Lower leg skin (tissue), 4 donors: ENCODE measurements around the gene SPEM3. TPM values are rescaled to one million over a fixed set of nuclear protein-coding genes. Genes with fewer than 3 reads are reported as not detected.

Experiments used
- DNase-seq, 2 donors: peaks; one replicate each; pipeline ENCODE4 v3.0.0-alpha.2; 2019; ENCODE audit warnings: low spot score in 2 of 2
- H3K4me3 ChIP-seq: fragments of 200-600 bp; sonication (generic); 2 replicates; pipeline ENCODE4 v1.5.1; 2017; ENCODE audit warnings: mild to moderate bottlenecking, low read depth; ENCODE audit not compliant: poor library complexity, severe bottlenecking
- POLR2A ChIP-seq, 2 donors: fragments of 450-650 bp; IDR thresholded peaks; one replicate each; pipeline ENCODE4 v1.6.1; 2016 to 2017; ENCODE audit warnings: antibody characterized with exemption in 2 of 2, mild to moderate bottlenecking in 1 of 2, moderate library complexity in 1 of 2
- WGBS, 2 donors: methylation state at CpG; one replicate each; pipeline ENCODE4 v1.1.5; 2018; 5-methylcytosine and 5-hydroxymethylcytosine counted together
- intact Hi-C: fragments of 100-400 bp; cut with DNase I; formaldehyde crosslinking; loops from one replicate; pipeline ENCODE4 v1.15.0; 2023; ENCODE audit warnings: low total_unique reads
- total RNA-seq, 4 donors: library from RNA; depleted of rRNA; stranded (reverse); fragments of >200 nt; gene quantifications; one replicate each; pipeline ENCODE4 v1.1.0, GENCODE V29; 2016
- TF ChIP-seq, protein P1 (sequence below), 3 donors: fragments of 450-650 bp; IDR thresholded peaks; one replicate each; pipeline ENCODE4 v1.5.1; 2016; ENCODE audit warnings: antibody characterized with exemption in 3 of 3, mild to moderate bottlenecking in 3 of 3, moderate library complexity in 2 of 3

Gene SPEM3
- total RNA-seq, 4 donors from 2014 or later = not detected

DNA sequence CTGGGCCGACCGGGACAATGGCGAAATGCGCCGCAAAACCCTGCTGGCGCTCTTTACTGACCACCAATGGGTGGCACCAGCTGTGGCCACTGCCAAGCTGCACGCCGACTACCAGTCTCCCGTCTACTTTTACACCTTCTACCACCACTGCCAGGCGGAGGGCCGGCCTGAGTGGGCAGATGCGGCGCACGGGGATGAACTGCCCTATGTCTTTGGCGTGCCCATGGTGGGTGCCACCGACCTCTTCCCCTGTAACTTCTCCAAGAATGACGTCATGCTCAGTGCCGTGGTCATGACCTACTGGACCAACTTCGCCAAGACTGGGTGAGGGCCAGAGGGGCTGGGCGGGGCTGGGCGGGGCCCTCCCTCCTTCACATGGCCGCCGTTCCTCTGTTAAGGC is 12.9 kb upstream of the SPEM3 start:
- intact Hi-C loops = no loop called here
- no peak overlapping the region for H3K4me3 ChIP-seq
- DNase-seq = no peak
- TF ChIP-seq, protein P1, sequence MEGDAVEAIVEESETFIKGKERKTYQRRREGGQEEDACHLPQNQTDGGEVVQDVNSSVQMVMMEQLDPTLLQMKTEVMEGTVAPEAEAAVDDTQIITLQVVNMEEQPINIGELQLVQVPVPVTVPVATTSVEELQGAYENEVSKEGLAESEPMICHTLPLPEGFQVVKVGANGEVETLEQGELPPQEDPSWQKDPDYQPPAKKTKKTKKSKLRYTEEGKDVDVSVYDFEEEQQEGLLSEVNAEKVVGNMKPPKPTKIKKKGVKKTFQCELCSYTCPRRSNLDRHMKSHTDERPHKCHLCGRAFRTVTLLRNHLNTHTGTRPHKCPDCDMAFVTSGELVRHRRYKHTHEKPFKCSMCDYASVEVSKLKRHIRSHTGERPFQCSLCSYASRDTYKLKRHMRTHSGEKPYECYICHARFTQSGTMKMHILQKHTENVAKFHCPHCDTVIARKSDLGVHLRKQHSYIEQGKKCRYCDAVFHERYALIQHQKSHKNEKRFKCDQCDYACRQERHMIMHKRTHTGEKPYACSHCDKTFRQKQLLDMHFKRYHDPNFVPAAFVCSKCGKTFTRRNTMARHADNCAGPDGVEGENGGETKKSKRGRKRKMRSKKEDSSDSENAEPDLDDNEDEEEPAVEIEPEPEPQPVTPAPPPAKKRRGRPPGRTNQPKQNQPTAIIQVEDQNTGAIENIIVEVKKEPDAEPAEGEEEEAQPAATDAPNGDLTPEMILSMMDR (IDR thresholded peaks at IDR 0.05) = no peak
- TF ChIP-seq POLR2A (IDR thresholded peaks at IDR 0.05) = no peak
- 83 to 84% methylated on average over 23 of the region's 23 CpGs for WGBS, 2 donors

DNA sequence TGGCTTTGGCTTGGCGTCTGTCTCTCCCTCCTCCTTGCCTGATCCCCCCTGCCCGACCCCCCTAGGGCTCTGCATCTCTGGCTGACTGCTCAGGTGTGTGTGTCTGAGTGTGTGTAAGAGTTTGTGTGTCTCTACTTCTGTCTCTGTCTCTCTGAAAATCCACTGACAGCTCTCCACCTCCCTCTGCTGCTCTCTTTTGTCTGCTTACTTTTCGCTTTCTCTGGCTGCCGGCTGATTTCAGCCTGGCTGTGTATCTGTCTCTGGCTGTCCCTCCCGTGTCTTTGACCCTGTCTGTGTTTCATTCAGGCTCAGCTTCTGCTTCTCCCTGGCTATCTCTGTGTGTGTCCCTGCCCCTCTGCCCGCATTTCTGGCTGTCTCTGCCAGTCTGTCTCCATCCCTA is 12.3 kb upstream of the SPEM3 start:
- 76 to 81% methylated on average over 6 of the region's 6 CpGs for WGBS, 2 donors
- TF ChIP-seq, protein P1 (IDR thresholded peaks at IDR 0.05) = no peak
- no peak for TF ChIP-seq POLR2A (IDR thresholded peaks at IDR 0.05)
- H3K4me3 ChIP-seq = no peak overlapping the region
- intact Hi-C loops = no loop called here
- DNase-seq = no peak

DNA sequence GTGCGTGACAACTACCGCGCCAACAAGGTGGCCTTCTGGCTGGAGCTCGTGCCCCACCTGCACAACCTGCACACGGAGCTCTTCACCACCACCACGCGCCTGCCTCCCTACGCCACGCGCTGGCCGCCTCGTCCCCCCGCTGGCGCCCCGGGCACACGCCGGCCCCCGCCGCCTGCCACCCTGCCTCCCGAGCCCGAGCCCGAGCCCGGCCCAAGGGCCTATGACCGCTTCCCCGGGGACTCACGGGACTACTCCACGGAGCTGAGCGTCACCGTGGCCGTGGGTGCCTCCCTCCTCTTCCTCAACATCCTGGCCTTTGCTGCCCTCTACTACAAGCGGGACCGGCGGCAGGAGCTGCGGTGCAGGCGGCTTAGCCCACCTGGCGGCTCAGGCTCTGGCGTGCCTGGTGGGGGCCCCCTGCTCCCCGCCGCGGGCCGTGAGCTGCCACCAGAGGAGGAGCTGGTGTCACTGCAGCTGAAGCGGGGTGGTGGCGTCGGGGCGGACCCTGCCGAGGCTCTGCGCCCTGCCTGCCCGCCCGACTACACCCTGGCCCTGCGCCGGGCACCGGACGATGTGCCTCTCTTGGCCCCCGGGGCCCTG is 11.5 kb upstream of the SPEM3 start:
- WGBS, 2 donors = 93 to 95% methylated on average over 46 to 54 of the region's 54 CpGs
- TF ChIP-seq, protein P1 (IDR thresholded peaks at IDR 0.05) = no peak
- no peak for TF ChIP-seq POLR2A (IDR thresholded peaks at IDR 0.05)
- no peak overlapping the region for H3K4me3 ChIP-seq
- no peak for DNase-seq
- intact Hi-C loops = no loop called here

DNA sequence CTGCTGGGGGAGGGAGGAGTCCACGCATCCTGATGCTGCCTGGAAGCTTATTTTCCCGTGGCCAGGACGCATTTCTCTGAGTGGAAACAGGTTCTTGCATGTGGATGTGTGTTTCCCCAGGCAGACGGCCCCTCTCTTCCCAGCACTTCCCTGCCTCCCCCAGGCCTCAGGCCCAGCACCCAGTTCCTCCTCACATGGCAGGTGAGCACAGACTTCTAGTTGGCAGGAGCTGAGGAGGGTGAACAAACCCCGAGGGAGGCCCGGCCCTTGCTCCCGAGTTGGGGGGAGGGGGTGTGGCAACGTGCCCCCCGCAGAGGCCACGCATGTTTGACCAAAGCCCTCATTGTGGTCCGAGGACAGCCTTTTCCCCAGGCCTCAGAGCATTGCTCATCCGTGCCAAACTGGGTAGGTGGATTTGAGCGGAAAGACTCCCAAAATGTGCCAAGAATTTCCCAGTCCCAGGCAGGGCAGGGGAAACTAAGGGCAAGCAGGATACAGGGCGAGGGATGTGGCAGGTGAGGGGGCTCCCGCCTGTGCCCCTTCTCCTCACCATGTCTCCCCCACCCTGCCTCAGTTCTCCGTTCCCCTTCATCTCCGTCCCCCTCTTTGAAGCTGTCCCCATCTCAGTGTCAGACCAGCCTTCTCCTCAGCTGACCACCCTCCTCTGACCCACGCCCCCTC is 10.0 kb upstream of the SPEM3 start:
- WGBS, 2 donors = 71 to 72% methylated on average over 13 to 18 of the region's 18 CpGs
- intact Hi-C loops = no loop called here
- no peak for DNase-seq

DNA sequence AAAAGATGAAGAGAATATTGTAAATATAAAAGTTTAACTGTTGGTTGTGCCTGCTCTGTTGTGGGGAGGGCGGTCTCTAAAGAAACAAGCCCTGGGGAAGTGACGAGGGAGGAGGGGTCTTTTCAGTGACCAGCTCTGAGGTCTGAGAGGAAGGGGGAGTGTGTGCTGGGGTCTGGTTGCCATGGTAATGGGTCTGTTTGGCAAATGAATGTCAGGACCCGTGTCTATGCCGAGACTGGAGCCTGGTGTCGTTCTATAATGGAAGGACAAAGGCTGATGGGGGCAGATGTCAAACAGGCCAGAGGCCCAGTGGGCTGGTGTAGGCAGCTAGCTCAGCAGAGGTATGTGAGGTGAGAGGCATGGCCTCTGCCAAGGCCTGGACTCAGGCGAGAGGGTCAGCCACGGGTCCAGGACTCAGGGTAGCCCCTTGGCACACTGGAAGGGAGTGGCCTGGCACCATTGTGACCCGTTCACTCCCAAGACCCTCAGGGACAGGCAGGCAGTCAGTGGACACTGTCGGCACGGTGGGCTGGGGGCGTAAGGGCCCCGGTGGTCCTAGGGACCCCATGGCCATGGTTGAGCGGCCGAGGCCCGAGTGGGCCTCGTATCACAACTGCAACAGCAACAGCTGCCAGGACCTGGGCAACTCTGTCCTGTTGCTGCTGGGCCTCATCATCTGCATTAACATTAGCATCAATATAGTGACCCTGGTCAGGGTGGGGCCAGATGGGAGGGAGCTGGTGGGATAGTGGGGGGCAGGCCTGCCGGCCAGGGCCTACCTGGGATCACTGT is 8.6 kb upstream of the SPEM3 start, which contains the start of gene SPEM1:
TSS of gene SPEM1 (plus strand) at position 506 of the 792 bp plus-strand sequence. CDS start at position 567, 61 bp downstream.
- DNase-seq = no peak
- H3K4me3 ChIP-seq = no peak within 1 kb of the TSS
- intact Hi-C loops = loop anchor here (10.0 kb wide), 1 partner anchor 55 kb away; no protein-coding TSS in a partner anchor
- TF ChIP-seq, protein P1 (IDR thresholded peaks at IDR 0.05) = no peak
- no peak for TF ChIP-seq POLR2A (IDR thresholded peaks at IDR 0.05)
- 74 to 85% methylated on average over 9 to 17 of the region's 17 CpGs for WGBS, 2 donors

More for the DNA sequence above, 10.0 kb upstream of the SPEM3 start:
- H3K4me3 ChIP-seq = no peak overlapping the region
- no peak for TF ChIP-seq POLR2A (IDR thresholded peaks at IDR 0.05)
- TF ChIP-seq, protein P1 (IDR thresholded peaks at IDR 0.05) = no peak
